ENCODE results near the gene COL16A1. TPM values are rescaled to one million over a fixed set of nuclear protein-coding genes. Genes with fewer than 3 reads are reported as not detected.

Gene COL16A1
- total and polyA plus RNA-seq, 9 donors = 19.8 to 237 (median 157) TPM

- WGBS, 3 donors = 82 to 95% (median 89%) methylated on average over 4 of the region's 4 CpGs
- Histone ChIP-seq H3K4me3 (no peak overlapping the region), H3K9me3 (no peaks in the 10 kb centered on the region), H3K27me3 (no peaks in the 10 kb centered on the region), H3K27ac (no peak overlapping the region), H3K4me1 (ENCODE audit: insufficient read depth) (peaks cover 15% of the 10 kb centered on the region), H3K36me3 (no peaks in the 10 kb centered on the region)
- DNase-seq = no peak
- intact Hi-C loops (cut with DNase I) = no loop called here
- TF ChIP-seq POLR2A (IDR thresholded peaks at IDR 0.05) = no peak
These were observed 7.6 kb downstream of the COL16A1 start for GRCh38 chr1:31696242-31696641.

GRCh38 chr1:31695327-31695726 is 8.5 kb downstream of the COL16A1 start:
- Histone ChIP-seq H3K4me3 (no peak overlapping the region), H3K27me3 (no peaks in the 10 kb centered on the region), H3K4me1 (ENCODE audit: insufficient read depth) (peaks cover 9% of the 10 kb centered on the region), H3K36me3 (no peaks in the 10 kb centered on the region), H3K27ac (no peak overlapping the region), H3K9me3 (no peaks in the 10 kb centered on the region)
- DNase-seq = no peak
- 83 to 95% (median 85%) methylated on average over 4 to 5 of the region's 5 CpGs for WGBS, 3 donors
- intact Hi-C loops (cut with DNase I) = no loop called here
- no peak for TF ChIP-seq EP300 (IDR thresholded peaks at IDR 0.05)
- no peak for TF ChIP-seq POLR2A (IDR thresholded peaks at IDR 0.05)
- no peak for TF ChIP-seq CTCF (IDR thresholded peaks at IDR 0.05)

GRCh38 chr1:31694964-31695313 is 8.9 kb downstream of the COL16A1 start:
- DNase-seq = no peak
- no peaks in the 10 kb centered on the region for H3K9me3 ChIP-seq
- H3K27ac ChIP-seq = no peak overlapping the region
- H3K27me3 ChIP-seq = no peaks in the 10 kb centered on the region
- TF ChIP-seq POLR2A (IDR thresholded peaks at IDR 0.05) = no peak
- no peak for TF ChIP-seq CTCF (IDR thresholded peaks at IDR 0.05)
- TF ChIP-seq EP300 (IDR thresholded peaks at IDR 0.05) = no peak
- H3K4me3 ChIP-seq = no peak overlapping the region
- peaks cover 6% of the 10 kb centered on the region for H3K4me1 ChIP-seq (ENCODE audit: insufficient read depth)
- intact Hi-C loops (cut with DNase I) = no loop called here
- 81 to 84% (median 83%) methylated on average over 8 of the region's 8 CpGs for WGBS, 3 donors
- no peaks in the 10 kb centered on the region for H3K36me3 ChIP-seq

GRCh38 chr1:31694069-31694963 is 9.5 kb downstream of the COL16A1 start:
- intact Hi-C loops (cut with DNase I) = no loop called here
- H3K4me1 ChIP-seq (ENCODE audit: insufficient read depth) = no peaks in the 10 kb centered on the region
- no peak overlapping the region for H3K4me3 ChIP-seq
- H3K27ac ChIP-seq = no peak overlapping the region
- 68 to 71% (median 70%) methylated on average over 12 of the region's 12 CpGs for WGBS, 3 donors
- H3K36me3 ChIP-seq = no peaks in the 10 kb centered on the region
- no peaks in the 10 kb centered on the region for H3K9me3 ChIP-seq
- no peak for DNase-seq
- no peak for TF ChIP-seq EP300 (IDR thresholded peaks at IDR 0.05)
- TF ChIP-seq POLR2A (IDR thresholded peaks at IDR 0.05) = no peak
- TF ChIP-seq CTCF (IDR thresholded peaks at IDR 0.05) = no peak
- H3K27me3 ChIP-seq = no peaks in the 10 kb centered on the region

- no peak for TF ChIP-seq POLR2A (IDR thresholded peaks at IDR 0.05)
- no peak for TF ChIP-seq CTCF (IDR thresholded peaks at IDR 0.05)
- TF ChIP-seq EP300 (IDR thresholded peaks at IDR 0.05) = no peak
- H3K36me3 ChIP-seq = no peaks in the 10 kb centered on the region
- intact Hi-C loops (cut with DNase I) = no loop called here
- no peak overlapping the region for H3K27ac ChIP-seq
- 72 to 80% (median 75%) methylated on average over 10 of the region's 10 CpGs for WGBS, 3 donors
- no peaks in the 10 kb centered on the region for H3K27me3 ChIP-seq
- H3K4me1 ChIP-seq (ENCODE audit: insufficient read depth) = peaks cover 9% of the 10 kb centered on the region
- H3K4me3 ChIP-seq = no peak overlapping the region
- no peak for DNase-seq
- no peaks in the 10 kb centered on the region for H3K9me3 ChIP-seq
These were observed 10.6 kb downstream of the COL16A1 start for GRCh38 chr1:31693231-31693630.

Measured in ovary (tissue), 9 donors.